Stimulated activated naive CD4-positive, alpha-beta T cell treated with Interleukin-2 at 50 U/mL for 16 hours (primary cell): Measurements from ENCODE around the gene LIX1L.
A peak's percentile ranks its signal among the peaks of the same experiment; 100 is the strongest.

ENCODE experiments used
- DNase-seq: peaks from one replicate; lab custom pipeline; 2025; lab: John Stamatoyannopoulos, UW

The LIX1L gene

DNA sequence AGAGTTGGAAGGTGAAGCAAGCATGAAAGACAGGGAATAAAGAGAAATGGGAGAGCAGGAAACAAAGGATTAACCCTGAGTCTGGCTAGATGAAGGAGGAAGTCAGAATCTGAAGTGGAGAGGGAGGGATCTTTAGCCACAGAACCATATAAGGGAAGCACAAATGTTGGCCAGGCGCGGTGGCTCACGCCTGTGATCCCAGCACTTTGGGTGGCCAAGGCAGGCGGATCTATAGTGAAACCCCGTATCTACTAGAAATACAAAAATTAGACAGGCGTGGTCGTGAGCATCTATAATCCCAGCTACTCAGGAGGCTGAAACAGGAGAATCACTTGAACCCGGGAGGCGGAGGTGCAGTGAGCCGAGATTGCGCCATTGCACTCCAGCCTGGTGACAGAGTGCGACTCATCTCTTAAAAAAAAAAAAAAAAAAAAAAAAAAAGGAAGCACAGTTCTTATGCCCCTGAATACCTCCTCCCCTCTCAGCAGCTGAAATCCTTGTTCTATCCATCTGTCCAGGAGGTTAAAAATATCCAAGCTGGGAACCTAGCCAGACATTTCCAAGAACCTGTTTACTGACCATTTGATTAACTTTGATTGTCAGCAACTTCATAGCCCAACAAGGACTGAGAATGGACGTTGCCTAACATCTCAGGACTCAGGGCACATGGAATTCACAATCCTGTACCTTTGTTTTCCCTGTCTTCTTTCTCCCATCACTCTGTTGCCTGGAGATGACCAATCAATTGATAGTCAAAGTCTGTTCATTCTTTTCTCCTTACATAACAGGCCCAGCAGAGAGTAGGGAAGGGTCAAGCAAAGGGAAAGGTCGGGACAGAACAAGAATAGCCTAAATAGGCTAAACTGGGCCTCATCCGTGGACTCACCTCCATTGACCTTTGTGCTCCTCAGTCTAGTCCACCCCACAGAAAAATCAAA, 28.0 kb upstream of the LIX1L start:
- DNase-seq, result no peak

DNA sequence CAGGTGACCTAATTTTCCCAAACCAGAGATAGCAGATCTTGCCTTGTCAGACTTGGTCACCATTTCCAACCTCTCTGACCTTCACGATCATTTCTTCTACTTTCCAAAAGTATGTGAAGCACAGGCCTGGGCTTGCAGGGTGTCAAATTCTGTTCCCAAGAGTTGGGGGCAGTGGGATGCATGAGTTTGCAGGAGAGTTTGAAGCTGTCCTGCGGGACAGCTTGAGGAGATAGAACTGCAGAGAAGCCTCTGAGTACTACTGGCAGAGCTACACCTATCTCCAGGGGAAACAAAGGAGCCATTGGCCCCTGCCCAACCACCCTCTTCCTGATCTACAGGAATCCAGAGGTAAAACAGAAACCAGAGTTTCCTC, 27.3 kb upstream of the LIX1L start:
- no peak for DNase-seq

DNA sequence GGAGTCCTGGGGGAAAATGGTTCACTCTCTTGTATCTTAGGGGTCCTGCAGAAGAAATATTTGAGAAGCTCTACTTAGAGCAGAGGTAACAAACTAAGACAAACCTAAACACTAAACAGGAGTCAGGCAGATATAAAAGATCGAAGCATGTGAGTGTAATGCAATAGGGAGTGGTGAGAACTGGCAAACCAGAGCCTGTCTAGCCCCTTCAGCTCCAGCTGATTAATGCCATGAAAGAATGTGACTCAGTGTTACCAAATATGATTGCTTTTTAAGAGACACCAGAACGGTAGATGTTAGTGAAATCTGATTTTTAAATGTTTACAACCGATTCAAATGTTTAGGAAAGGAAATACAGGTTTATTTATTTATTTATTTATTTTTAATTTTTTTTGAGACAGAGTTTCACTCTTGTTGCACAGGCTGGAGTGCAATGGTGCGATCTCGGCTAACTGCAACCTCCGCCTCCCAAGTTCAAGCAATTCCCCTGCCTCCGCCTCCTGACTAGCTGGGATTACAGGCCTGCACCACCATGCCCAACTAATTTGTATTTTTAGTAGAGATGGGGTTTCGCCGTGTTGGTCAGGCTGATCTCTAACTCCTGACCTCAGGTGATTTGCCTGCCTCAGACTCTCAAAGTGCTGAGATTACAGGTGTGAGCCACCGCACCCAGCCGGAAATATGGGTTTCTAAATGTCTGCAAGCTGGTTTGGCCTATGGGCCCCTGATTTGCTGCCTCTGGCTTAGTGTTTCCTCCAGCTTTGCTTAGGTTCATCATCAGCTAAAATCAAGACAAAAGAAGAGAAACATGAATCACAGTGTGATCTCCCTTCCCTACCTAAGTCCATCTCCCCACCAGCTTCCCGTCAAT, 26.4 kb upstream of the LIX1L start:
- DNase-seq, result no peak

DNA sequence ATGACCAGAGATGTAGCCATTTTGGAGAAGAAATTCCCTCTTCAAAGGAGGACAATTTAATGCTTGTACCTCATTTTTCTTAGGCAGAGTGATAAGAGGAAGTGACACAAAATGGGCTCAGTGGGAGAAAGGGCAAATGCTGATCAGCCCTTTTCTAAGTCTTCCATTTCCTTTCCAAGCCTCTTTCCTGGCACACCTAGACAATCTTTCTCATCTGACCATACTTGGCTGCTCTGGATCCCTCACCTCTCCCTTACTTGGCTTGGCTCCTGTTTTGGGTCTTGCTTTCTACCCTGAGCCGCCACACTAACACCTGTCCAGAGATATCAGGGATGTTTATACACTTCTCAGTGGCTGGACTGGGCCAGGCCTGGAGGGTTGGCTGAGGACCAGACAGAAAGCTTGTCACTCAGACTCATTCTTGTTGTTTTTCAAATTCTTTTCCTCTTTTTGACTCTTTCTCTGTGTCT, 25.4 kb upstream of the LIX1L start:
- DNase-seq, result no peak

GRCh38 chr1:145982010-145982723, 24.4 kb upstream of the LIX1L start:
- DNase-seq, result no peak

- no peak for DNase-seq
Observed at GRCh38 chr1:145980457-145980994, 22.7 kb upstream of the LIX1L start.

- no peak for DNase-seq
Observed at GRCh38 chr1:145979746-145980456, 22.1 kb upstream of the LIX1L start.

DNA sequence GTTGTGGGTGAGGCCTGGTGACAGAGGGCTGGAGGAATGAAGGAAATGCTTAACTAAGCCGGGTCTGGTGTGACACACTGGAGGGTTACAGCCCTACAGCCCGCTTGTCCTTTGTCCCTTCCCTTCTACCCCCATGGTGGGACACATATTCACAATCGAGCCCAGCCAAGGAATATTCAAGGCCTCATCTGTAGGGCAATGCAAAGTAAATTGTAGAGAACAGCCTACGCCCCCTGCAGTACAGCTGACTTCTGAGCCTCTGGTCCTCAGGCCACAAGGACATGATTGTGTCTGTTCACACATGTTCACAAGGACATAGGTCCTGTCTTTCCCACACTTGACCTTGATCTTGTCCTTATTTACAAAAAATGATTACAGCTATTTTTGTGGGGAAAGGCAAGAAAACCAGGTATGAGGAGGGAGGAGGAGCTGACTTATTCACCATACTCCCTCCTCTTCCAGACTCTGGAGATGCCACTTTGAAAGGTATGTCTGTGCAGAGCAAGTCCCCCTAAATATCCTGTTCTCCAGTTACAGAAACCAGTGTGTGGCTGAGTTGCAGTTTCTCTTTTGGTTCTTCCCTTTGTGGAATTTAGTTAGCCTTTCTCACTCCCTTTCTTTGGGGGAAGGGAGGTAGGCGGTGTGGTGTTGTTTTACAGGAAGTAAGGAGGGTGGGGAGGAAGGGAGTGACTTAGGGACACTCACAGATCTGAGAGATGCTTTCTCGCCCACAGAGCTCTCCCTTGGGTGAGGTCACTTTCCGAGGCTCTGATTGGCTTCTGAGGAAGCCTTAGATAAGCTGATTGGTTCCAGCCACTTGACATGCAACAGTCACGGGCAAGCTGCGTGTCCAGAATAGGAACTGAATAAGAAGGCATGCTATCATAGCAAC, 21.3 kb upstream of the LIX1L start:
- peak; percentile 79 for DNase-seq

GRCh38 chr1:145978471-145978853, 20.6 kb upstream of the LIX1L start:
- DNase-seq, result no peak

DNA sequence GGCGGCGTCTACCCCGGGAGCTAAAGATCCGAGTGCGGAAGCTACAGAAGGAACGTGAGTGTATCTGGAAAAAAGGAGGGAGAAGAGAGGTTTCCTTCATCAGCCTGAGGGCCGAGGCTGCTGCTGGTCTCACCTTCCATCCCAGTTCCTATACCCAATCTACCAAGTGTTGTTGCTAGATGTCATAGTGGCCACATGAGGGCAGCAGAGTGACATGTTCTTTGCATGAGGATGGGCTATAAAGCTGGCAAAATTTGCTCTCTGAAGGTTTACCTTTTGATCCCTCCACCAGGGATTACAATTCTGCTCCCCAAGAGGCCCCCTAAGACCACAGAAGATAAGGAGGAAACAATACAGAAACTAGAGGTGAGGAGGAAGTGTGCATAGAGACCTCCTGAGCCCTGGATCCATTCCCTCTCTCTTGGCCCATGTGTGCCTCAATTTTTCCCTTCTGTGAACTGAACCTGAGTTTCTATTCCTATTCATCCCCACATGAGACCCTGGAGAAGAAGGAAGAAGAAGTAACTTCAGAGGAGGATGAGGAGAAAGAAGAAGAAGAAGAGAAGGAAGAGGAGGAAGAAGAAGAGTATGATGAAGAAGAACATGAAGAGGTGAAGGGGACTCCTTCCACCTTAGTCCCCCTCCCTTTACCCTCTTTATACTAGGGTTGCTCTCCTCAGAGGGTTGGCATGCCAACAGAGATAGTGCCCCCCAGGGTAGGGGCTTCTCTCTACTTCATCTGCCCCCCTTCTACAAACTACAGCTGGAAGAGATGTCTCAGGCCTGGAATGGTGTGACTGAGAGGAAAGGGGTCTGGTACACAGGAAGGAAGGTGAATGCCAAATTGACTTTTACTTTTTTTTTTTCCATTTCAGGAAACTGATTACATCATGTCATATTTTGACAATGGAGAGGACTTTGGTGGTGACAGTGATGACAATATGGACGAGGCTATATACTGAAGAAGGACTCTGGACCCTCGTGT, 20.0 kb upstream of the LIX1L start:
- DNase-seq, result peak; percentile 61

DNA sequence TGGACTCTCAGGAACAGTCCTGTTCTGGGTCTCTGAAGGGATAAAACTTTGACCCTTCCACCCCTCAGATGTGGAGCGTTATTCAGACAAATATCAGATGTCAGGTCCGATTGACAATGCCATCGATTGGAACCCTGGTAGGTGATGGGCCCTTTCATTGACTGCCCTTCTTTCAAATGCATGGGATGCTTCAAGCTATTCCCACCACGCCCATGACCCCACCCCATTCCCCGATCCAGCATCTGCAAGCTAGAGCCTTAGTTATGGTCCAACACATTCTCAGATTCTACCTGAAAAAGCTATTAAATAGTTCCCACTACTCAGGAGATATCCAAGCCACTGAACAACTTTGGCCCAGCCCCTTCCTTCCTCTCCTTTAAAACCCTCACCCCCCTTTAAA, 19.2 kb upstream of the LIX1L start:
- DNase-seq, result no peak

DNA sequence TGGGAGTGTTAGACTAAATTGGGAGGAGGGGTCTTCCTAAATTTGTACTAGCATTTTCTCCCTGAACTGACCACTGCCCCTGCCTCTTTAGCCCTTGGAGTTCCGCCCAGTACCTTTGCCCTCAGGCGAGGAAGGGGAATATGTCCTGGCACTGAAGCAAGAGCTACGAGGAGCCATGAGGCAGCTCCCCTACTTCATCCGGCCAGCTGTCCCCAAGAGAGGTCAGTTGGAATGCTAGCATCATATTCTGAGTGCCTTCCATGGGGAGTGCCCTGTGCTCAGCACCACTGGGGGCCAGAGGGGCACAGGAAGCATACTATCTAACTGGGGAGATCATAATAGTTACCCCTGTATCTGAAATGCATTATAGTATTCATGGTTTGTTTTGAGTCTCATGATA, 17.4 kb upstream of the LIX1L start:
- no peak for DNase-seq

GRCh38 chr1:145974721-145975120, 16.9 kb upstream of the LIX1L start:
- no peak for DNase-seq

GRCh38 chr1:145972580-145972979, 14.8 kb upstream of the LIX1L start:
- DNase-seq, result no peak

- no peak for DNase-seq
Observed at GRCh38 chr1:145967288-145967687, 9.5 kb upstream of the LIX1L start.

DNA sequence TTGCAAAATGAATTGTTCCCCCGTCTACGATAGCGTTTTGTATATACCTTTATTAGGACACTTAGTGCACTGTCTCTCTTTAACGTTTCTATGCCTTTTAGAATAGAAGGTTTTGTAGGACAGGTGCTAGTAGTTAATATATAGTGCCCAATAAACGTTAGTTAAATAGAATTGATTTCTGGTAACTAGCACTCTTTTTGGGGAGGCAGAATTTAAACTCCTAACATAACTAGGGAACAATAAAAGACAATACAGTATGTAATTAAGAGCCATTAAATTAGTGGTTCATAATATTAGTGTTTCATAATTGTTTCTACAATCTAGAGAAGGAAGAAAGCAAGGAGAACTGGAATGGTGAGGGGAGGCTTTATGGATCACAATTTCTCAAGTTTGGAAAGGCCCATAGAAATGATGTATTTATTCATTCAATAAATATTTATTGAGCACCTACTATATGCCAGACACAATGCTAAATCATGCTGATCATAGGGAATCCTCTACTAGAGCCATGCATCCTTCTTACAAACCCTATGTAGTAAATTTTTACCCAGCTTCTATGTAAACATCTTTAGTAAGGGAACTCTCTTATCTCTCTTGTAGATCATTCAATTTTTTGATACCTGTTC, 7.4 kb upstream of the LIX1L start:
- DNase-seq, result no peak

DNA sequence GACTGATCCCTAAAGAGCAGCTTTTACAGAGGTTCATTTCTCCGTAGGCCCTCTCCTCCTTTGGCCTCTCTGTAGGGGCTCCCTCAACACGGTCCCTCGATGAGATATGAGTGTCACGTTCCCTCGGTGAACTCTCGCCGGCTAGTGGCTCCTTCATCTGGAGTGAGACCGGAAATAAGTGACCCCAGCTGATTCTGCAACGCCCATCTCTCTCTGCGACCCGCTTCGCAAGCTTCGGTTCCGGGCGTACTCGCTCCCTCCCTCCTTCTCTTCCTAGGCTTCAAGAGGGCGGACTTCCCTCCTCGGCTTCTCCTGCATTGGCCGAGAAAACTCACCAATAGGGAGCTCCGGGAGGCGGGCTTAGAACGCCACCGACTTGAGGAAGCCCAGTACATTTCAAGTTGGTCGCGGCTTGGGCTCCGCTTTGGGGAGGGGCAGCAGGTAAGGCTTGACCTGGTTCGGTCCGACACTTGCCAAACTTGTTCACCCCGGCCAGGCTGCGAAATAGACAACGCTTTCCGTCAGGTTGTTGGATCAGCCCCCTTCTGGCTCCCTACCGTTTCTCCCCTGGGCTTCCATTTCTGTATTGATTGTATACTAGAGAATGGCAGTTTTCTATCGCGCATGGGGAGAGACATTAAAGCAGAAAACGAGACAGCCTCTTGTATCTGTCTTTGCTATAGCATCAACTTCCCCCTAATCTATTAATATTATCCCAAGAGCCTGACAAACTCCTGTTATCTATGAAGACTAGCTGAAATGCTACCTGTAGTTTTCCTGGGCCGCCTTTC, 6.7 kb upstream of the LIX1L start, which contains the start of the genes ANKRD34A and POLR3GL:
ANKRD34A (minus strand) TSS at position 248 of the 791 bp plus-strand sequence. CDS start 2,816 bp downstream, outside the sequence.
POLR3GL (plus strand) TSS at position 363 of the 791 bp plus-strand sequence. CDS start 10,176 bp downstream, outside the sequence.
- peak; percentile 93 for DNase-seq
